Epidermal melanocyte (primary cell): ENCODE results near the gene TDRD7.
"Not testable (repeated sequence)": the region's sequence is repeated elsewhere in the genome, so short reads cannot be mapped to it uniquely, and the experiment has no call there.

ENCODE experiments used
- DNase-seq: peaks from one replicate; pipeline ENCODE4 v3.0.0; 2011; ENCODE audit warnings: low spot score; ENCODE audit not compliant: insufficient read length

The TDRD7 gene

GRCh38 chr9:97425973-97426336 lies 14.1 kb downstream of the TDRD7 start:
- DNase-seq, result no peak

- DNase-seq, result no peak
These were observed 16.0 kb downstream of the TDRD7 start for GRCh38 chr9:97427885-97428284.

DNA sequence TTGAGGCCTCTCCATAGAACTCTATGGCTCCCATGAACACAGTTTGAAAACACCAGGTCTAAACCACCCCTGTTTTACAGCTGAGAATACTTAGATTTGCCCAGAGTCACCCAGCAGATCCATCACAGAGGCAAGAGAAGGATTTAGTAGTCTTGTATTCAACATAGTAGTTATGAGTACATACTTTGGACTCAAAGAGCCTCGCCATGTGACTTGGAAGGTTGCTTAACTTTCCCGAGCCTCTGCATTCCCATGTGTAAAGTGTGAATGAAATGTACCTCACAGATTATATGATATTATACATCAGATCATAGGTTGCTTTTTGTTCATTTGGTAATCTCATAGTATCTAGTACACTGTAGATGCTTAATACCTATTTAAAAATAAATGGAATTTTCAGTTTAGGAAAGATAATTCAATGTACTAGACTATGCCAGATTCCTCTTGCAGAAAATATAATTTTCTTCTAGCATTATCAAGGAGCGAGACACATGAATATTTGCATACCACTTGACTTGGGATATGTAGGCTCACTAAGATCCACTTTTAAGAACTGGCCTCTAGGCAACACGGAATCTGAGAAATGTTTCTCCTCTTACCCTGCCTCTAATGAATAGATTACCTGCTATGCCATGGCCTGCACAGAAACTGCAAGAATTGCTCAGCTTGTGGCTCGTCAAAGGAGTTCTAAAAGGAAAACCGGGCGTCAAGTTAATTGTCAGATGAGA lies 18.6 kb downstream of the TDRD7 start:
- DNase-seq, result no peak

DNA sequence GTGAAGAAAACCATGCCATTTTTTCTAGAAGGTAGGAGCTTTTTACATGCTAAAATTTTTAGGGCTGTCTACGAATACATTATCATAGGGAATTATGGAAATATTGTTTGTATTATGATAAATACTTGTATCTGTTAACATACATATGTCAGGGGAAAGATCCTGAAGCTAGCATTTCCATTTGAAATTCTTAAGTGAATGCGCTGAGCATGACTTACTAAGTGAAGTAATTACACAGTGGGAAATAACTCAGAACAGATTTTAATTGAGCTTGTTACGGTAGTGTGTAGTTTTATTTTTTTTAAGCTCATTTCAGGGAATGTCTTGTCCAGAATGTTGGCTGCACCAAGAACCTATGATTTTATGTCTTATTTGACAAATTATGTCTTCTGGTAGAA lies 19.1 kb downstream of the TDRD7 start:
- no peak for DNase-seq

DNA sequence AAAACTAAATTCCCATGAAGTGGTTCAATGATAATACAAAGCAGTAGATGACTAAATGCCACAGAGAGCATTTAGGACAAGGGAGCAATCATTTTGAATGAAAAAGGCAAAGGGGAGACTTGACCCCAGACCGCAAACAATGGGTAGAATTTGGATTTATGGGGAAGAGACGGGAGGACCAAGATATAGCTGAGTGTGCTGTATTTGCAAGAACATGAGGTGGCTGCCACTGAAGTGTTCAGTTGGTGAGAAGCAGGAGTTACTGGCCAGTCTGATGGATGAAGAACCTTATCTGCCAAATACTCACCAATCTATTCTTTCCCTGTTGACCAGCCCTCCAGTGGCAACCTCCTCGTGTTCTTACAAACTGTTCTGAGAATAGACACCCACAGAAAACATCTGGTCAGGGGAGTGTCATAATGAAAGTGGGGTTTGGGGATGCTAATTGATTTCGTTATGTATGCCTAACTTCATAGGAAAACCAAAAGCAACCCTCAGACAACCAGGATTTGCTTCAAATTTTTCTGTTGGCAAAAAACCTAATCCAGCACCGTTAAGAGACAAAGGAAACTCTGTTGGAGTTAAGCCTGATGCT lies 19.8 kb downstream of the TDRD7 start:
- DNase-seq, result no peak

- no peak for DNase-seq
These were observed 25.2 kb downstream of the TDRD7 start for GRCh38 chr9:97437051-97437600.

DNA sequence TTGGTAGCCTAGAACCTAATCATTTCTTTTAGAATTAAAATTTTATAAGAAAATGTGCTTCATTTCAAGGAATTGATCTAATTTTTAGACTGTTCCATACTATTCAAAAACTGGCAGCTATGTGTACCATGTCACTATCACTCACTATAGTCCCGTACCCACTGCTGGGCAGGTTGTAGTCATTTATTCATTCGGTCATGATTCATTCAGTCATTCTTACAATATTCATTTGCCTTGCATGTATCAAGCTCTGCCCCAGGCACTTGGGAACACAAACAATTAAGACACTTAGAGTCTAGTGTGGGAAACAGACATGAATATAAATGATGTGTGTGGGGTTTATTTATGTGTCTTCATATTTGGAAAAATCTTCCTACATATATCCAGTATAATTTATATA lies 26.4 kb downstream of the TDRD7 start:
- DNase-seq, result no peak

- no peak for DNase-seq
These were observed 26.8 kb downstream of the TDRD7 start for GRCh38 chr9:97438666-97439065.

DNA sequence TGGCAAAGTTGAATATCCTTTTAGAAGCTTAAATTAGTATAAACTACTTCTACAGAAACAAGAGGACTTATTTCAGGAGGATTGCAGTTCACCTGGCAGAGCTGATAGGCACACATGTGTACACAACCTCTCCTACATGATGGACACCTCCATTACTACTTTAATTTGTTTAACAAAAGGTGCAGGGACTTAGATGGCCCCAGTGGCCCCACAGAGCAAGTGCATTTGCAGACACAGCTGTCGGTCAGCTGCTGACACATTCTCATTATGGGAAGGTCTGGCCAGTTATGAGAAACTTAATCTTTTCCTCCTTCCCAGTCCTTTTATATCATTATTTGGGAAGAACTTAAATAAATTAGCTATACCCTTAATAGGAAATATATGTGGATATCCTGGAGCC lies 28.3 kb downstream of the TDRD7 start:
- no peak for DNase-seq

GRCh38 chr9:97441729-97442128 lies 29.8 kb downstream of the TDRD7 start:
- DNase-seq, result no peak

GRCh38 chr9:97445119-97445701 lies 33.3 kb downstream of the TDRD7 start:
- no peak for DNase-seq

- DNase-seq, result no peak
These were observed 35.1 kb downstream of the TDRD7 start for GRCh38 chr9:97447001-97447400.

DNA sequence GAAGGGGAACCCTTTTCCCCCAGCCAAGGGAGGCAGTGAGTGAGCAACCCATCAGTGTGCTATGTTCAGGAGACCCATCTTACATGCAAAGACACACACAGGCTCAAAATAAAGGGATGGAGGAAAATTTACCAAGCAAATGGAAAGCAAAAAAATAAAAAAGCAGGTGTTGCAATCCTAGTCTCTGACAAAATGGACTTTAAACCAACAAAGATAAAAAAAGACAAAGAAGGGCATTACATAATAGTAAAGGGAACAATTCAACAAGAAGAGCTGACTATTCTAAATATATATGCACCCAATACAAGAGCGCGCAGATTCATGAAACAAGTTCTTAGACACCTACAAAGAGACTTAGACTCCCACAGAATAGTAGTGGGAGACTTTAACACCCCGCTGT lies 41.7 kb downstream of the TDRD7 start:
- DNase-seq, result not testable (repeated sequence)

GRCh38 chr9:97456841-97457240 lies 44.9 kb downstream of the TDRD7 start:
- not testable (repeated sequence) for DNase-seq

- DNase-seq, result no peak
These were observed 47.4 kb downstream of the TDRD7 start for GRCh38 chr9:97459326-97459725.

DNA sequence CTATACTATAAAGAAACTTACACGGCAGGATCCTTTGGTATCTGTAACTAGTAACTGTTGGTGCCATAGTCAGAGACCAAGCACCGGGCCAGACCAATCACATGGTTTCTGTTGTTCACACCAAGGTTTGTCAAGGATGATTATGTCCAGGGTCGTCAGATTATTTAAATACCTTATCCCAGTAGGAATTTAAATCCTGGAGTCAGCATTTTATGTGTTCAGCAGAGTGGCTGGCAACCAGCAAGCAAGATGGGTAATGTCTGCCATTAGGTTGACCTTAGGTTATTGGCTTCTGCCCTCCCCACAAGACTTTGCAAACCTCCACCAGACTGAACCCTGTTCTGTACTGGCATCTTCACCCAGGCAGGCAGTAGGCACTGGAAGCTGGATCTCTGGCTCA lies 50.3 kb downstream of the TDRD7 start:
- DNase-seq, result no peak

DNA sequence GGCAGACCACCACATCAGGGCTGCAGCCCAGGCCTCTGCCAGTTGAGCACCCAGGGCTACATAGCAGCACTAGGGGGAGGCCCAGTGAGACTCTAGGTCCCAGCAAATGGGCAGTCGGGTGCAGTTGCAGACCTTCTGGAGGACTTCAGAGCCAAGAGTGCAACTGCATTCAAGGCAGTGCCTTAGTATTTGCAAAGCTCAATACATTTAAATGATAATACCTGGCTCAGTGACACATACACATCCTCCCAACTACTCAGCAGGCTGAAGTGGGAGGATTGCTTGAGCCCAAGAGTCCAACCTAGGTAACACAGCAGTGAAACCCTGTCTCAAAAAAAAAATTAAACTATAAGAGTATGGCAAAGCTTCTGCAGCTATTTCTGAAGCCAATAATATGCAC lies 51.0 kb downstream of the TDRD7 start:
- DNase-seq, result no peak

DNA sequence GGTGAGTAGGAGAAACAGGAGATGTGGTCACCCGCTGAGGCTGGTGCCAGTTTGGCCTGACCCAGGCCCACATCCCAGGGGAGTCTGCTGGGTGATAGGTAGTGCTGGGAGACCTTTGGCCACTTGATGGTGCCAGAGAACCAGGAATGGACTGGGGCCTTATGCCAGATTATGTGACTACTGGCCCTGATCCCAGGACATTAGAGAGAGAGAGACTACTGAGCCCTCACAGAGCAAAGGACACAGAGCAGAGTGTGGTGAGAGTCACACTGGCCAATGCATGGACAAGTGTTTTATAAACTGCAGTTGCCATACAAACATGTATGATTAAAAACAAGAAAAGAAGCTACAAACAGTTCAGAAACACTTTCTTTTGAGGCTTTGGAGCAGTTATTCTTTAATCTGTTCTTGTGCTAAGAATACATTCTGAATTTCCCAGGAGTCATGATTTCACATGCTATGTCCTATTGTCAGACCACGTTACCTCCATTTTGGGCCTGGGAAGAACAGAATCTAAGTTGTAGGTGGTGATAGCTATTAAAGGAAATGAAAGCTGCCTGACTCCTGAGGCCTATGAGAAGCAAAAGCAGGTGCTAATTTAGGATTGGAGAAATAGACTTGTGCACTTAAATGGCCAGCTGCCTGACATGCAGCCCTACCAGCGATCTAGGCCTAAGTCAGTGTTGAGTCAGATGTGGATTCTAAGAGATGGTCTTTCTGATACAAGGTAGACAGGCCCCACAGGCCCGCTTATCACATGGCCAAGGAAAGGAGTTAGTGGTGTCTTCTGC lies 57.0 kb downstream of the TDRD7 start:
- DNase-seq, result peak; percentile 83

DNA sequence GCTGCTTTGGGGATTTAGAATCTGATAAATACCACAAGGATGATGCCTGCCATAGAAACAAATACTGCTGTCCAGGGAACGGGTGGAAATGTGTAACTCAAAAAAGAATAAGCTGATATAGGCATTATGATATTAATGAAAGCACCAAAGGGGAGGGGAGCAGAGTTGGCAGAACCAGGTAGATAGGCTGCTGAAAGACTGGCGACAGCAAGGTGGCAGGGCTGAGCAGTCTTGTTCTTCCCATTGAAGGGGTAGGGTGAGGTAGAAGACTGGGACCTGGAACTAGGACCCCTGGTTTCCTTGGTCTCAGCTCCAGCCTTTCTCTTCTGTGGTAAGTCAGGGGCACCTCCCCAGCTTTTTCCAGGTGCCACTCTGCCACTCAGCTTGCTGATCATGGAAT lies 58.2 kb downstream of the TDRD7 start:
- no peak for DNase-seq

DNA sequence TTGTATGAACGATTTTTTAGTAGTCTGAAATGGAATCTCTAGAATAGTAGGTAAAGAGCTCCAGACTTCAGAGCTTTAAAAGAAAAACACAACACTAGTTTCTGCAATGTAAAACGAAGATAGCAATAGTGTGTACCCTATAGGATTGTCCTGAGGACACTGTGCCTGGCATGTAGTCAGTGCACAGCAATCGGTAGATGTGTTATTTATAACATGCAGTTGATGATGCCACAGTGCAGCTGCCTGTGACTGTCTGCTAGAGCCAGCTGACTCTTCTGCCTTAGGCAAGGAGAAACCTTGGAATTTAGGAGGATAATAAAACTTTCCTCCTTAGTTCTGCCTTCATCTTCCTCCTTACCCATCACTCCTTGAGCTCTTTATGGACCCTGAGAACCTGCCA lies 61.8 kb downstream of the TDRD7 start:
- no peak for DNase-seq

DNA sequence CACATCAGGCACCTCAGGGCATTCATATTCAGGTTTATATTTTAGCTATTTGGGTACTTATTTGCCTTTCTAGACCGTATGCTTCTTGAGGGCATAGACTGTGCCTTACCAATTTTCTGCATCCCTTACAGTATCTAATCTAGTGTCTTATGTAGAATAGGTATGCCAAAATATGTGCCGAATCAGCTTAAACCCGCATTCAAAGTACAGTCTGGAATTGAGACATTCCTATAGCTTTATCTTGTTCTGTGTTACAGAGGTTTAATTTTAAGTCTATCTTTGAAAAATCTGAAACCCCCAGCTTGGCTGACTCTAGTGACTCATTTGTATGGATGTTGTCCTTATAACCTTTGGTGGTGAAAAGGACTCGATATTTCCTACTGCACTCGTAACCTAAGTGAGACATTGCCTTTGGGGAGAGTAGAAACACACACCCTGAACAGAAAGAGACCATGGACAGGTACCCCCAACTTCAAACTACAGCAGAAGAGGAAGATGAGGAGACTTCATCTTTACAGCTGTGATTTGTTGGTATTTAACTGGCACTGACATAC lies 62.6 kb downstream of the TDRD7 start:
- DNase-seq, result no peak

GRCh38 chr9:97475059-97475458 lies 63.2 kb downstream of the TDRD7 start:
- no peak for DNase-seq
